Measurements from ENCODE around the gene ZBTB20. TPM values are rescaled to one million over a fixed set of nuclear protein-coding genes. Genes with fewer than 3 reads are reported as not detected.
A peak's percentile ranks its signal among the peaks of the same experiment; 100 is the strongest.

ZBTB20 gene
- total and polyA plus RNA-seq, 2 donors from 2014 or later, result 0.99 to 142 TPM

DNA sequence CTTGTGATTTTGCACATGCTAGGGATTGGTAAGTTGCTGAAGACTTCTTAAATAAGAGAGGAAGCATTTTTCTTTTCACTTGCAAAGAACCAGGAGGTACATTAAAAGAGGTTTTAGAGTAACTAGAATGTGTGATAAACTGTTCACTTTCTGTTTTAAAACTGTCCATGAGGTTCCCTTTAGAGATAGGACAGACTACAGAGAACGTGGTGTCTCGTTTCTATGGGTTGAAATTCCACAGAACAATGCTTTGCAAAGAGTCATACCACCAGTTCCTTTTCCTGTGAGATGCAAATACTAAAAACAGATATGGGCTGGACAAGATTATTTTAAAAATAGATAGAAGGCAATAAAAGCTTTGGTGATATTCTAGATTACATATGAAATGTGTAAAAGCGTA is 480.5 kb downstream of the ZBTB20 start:
- intact Hi-C loops (cut with DNase I), result no loop called here
- Histone ChIP-seq H3K27ac (ENCODE audit: low read depth in 2 of 2, low read length in 2 of 2) (no peak overlapping the region), H3K27me3 (ENCODE audit: control insufficient read depth, insufficient read depth, low read length) (no peaks in the 10 kb centered on the region), H3K9ac (ENCODE audit: low read length in 3 of 3) (no peak overlapping the region), H3K4me3 (ENCODE audit: low read length in 3 of 3) (no peak overlapping the region), H3K9me3 (ENCODE audit: control insufficient read depth in 2 of 3, insufficient read depth in 1 of 3, low read length in 3 of 3) (no peaks in the 10 kb centered on the region), H3K4me1 (ENCODE audit: control insufficient read depth in 2 of 3, insufficient read depth in 2 of 3, low read depth in 1 of 3, low read length in 3 of 3) (no peaks in the 10 kb centered on the region), H3K36me3 (ENCODE audit: control insufficient read depth in 2 of 3, insufficient read depth in 3 of 3, low read length in 3 of 3) (no peaks in the 10 kb centered on the region)
- DNase-seq (no peak), FAIRE-seq (no peak)
- TF ChIP-seq, protein P1, sequence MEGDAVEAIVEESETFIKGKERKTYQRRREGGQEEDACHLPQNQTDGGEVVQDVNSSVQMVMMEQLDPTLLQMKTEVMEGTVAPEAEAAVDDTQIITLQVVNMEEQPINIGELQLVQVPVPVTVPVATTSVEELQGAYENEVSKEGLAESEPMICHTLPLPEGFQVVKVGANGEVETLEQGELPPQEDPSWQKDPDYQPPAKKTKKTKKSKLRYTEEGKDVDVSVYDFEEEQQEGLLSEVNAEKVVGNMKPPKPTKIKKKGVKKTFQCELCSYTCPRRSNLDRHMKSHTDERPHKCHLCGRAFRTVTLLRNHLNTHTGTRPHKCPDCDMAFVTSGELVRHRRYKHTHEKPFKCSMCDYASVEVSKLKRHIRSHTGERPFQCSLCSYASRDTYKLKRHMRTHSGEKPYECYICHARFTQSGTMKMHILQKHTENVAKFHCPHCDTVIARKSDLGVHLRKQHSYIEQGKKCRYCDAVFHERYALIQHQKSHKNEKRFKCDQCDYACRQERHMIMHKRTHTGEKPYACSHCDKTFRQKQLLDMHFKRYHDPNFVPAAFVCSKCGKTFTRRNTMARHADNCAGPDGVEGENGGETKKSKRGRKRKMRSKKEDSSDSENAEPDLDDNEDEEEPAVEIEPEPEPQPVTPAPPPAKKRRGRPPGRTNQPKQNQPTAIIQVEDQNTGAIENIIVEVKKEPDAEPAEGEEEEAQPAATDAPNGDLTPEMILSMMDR (IDR thresholded peaks at IDR 0.05; ENCODE audit: borderline replicate concordance, extremely low read depth, insufficient read depth), result no peak

DNA sequence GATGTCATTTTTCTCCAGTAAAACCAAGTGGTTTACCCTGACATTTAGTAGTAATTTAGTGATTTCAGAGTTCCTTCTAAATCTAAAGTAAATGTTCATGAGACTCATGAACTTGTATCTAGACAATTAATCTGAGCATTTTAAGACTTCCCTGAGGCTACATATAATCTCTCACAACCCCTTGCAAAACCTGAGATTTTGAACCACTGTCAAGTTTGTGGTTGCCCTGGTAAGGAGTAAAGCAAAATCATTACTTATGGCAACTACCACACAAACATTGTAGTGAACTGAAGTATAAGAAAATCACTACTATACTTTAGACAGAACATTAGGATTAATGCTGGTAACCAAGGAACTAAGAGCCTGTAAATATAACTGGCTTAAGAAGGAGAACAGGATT is 483.1 kb downstream of the ZBTB20 start:
- Histone ChIP-seq H3K9ac (ENCODE audit: low read length in 3 of 3) (no peak overlapping the region), H3K9me3 (ENCODE audit: control insufficient read depth in 2 of 3, insufficient read depth in 1 of 3, low read length in 3 of 3) (no peaks in the 10 kb centered on the region), H3K27me3 (ENCODE audit: control insufficient read depth, insufficient read depth, low read length) (no peaks in the 10 kb centered on the region), H3K4me3 (ENCODE audit: low read length in 3 of 3) (no peak overlapping the region), H3K4me1 (ENCODE audit: control insufficient read depth in 2 of 3, insufficient read depth in 2 of 3, low read depth in 1 of 3, low read length in 3 of 3) (peaks cover 0 to 14% (median 5%) of the 10 kb centered on the region in 3 donors), H3K36me3 (ENCODE audit: control insufficient read depth in 2 of 3, insufficient read depth in 3 of 3, low read length in 3 of 3) (no peaks in the 10 kb centered on the region), H3K27ac (ENCODE audit: low read depth in 2 of 2, low read length in 2 of 2) (no peak overlapping the region)
- DNase-seq (no peak), FAIRE-seq (no peak)
- intact Hi-C loops (cut with DNase I), result no loop called here
- TF ChIP-seq, protein P1 (IDR thresholded peaks at IDR 0.05; ENCODE audit: borderline replicate concordance, extremely low read depth, insufficient read depth), result no peak

DNA sequence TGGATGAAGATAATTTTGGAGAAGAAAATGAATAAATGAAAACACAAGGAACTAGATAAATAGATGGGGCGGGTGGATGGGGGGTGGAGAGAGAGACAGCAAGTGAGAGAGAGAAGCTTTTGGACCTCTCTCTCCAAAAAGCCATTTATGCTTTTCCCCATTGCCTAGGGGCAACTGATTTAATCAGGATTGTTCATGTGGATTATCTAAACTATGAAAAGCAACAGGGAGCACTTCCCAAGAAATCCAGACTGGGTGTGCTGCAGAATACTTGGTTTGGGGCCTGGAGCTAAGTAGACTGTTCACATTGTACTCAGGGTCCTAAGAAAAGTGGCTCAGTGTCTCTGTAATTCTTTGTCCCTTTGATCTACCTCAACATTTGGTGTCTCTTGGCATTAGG is 486.3 kb downstream of the ZBTB20 start:
- Histone ChIP-seq H3K4me1 (ENCODE audit: control insufficient read depth in 2 of 3, insufficient read depth in 2 of 3, low read depth in 1 of 3, low read length in 3 of 3) (peaks cover 0 to 19% (median 5%) of the 10 kb centered on the region in 3 donors), H3K36me3 (ENCODE audit: control insufficient read depth in 2 of 3, insufficient read depth in 3 of 3, low read length in 3 of 3) (no peaks in the 10 kb centered on the region), H3K9ac (ENCODE audit: low read length in 3 of 3) (peak overlapping the region in 1 of 3 donors; percentile 3), H3K4me3 (ENCODE audit: low read length in 3 of 3) (no peak overlapping the region), H3K9me3 (ENCODE audit: control insufficient read depth in 2 of 3, insufficient read depth in 1 of 3, low read length in 3 of 3) (no peaks in the 10 kb centered on the region), H3K27me3 (ENCODE audit: control insufficient read depth, insufficient read depth, low read length) (no peaks in the 10 kb centered on the region), H3K27ac (ENCODE audit: low read depth in 2 of 2, low read length in 2 of 2) (no peak overlapping the region)
- FAIRE-seq (no peak), DNase-seq (no peak)
- TF ChIP-seq, protein P1 (IDR thresholded peaks at IDR 0.05; ENCODE audit: borderline replicate concordance, extremely low read depth, insufficient read depth), result no peak
- intact Hi-C loops (cut with DNase I), result no loop called here

DNA sequence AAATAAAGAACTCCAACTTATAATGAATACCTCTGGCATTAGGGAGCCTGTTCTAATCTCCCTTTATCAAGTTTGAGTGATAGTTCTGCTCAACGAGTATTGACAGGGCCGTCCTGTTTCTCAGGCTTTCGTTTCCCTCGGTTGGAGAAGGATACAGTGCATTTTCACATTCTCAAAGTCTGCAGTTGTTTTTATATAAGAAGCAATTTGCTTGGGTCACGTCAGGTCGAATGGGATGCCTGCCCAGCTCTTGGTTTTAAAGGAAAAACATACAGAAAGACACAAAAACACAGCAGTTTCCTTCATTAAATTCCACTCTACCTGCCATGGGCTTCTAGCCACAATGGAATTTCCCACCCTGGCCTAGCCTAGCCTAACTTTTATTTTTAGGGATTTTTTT is 487.0 kb downstream of the ZBTB20 start:
- Histone ChIP-seq H3K9ac (ENCODE audit: low read length in 3 of 3) (peak overlapping the region in 1 of 3 donors; percentile 3), H3K9me3 (ENCODE audit: control insufficient read depth in 2 of 3, insufficient read depth in 1 of 3, low read length in 3 of 3) (no peaks in the 10 kb centered on the region), H3K27ac (ENCODE audit: low read depth in 2 of 2, low read length in 2 of 2) (no peak overlapping the region), H3K4me1 (ENCODE audit: control insufficient read depth in 2 of 3, insufficient read depth in 2 of 3, low read depth in 1 of 3, low read length in 3 of 3) (peaks cover 0 to 19% (median 5%) of the 10 kb centered on the region in 3 donors), H3K36me3 (ENCODE audit: control insufficient read depth in 2 of 3, insufficient read depth in 3 of 3, low read length in 3 of 3) (no peaks in the 10 kb centered on the region), H3K4me3 (ENCODE audit: low read length in 3 of 3) (peak overlapping the region in 1 of 3 donors; percentile 1), H3K27me3 (ENCODE audit: control insufficient read depth, insufficient read depth, low read length) (no peaks in the 10 kb centered on the region)
- FAIRE-seq (no peak), DNase-seq (peak in 4 of 5 donors; percentile 12 to 78 (median 22))
- intact Hi-C loops (cut with DNase I), result no loop called here
- TF ChIP-seq, protein P1 (IDR thresholded peaks at IDR 0.05; ENCODE audit: borderline replicate concordance, extremely low read depth, insufficient read depth), result no peak

Data from kidney (tissue), 14 donors.